ENCODE measurements around the gene GATAD2A. TPM values are rescaled to one million over a fixed set of nuclear protein-coding genes. Genes with fewer than 3 reads are reported as not detected.
A peak's percentile ranks its signal among the peaks of the same experiment; 100 is the strongest.

The GATAD2A gene
- polyA plus RNA-seq, 1 experiment: 24.2 TPM

DNA sequence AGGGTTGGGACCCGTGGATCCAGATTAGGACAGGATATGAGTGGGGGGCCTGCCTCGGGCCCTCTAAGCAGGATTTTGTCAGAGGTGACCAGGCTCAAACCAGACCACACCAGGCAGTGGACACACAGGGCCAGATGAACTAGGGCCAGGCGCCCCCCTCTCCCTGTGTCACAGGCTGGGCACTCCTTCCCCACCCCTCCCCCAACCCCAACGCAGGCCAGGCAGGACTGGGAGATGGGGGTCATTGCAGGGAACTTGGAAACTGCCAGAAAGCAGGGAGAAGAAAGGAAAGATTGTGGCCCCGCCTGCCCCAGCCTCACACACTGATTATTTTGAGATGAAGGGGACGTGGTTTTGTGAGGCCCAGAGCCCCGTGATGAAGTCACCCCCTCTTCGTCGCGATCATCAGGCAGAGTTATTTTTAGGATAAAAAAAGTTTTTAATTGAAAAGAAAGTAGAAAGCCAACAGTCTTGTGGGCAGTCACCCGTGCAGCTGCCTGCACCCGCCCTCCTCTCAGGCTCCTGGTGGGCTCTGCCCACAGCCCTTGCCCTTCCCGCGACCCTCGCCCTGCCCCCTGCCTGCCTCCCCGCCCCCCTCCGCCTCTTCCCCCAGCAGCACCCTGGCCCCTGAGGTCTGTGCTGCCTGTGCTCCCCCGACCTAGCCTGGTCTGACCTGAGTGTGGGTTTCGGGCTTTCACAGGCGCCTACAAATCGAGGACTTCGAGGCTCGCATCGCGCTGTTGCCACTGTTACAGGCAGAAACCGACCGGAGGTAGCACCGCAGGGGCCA is 121.3 kb downstream of the GATAD2A start:
- Histone ChIP-seq H3K4me3 (ENCODE audit: low read depth, low read length) (no peak overlapping the region), H3K36me3 (ENCODE audit: control insufficient read depth, insufficient read depth, low read length) (peaks cover 17% of the 10 kb centered on the region), H3K27me3 (ENCODE audit: control insufficient read depth, insufficient read depth, low read length) (no peaks in the 10 kb centered on the region)
- no peak for DNase-seq (ENCODE audit: low read depth)
- ChIA-PET POLR2A (no interaction called here), CTCF (interaction anchor here (1.1 to 7.4 kb wide), 2 partner anchors 26 to 118 kb away, joined by 3 to 103 read pairs; no protein-coding TSS in a partner anchor)
- TF ChIP-seq, protein P1, sequence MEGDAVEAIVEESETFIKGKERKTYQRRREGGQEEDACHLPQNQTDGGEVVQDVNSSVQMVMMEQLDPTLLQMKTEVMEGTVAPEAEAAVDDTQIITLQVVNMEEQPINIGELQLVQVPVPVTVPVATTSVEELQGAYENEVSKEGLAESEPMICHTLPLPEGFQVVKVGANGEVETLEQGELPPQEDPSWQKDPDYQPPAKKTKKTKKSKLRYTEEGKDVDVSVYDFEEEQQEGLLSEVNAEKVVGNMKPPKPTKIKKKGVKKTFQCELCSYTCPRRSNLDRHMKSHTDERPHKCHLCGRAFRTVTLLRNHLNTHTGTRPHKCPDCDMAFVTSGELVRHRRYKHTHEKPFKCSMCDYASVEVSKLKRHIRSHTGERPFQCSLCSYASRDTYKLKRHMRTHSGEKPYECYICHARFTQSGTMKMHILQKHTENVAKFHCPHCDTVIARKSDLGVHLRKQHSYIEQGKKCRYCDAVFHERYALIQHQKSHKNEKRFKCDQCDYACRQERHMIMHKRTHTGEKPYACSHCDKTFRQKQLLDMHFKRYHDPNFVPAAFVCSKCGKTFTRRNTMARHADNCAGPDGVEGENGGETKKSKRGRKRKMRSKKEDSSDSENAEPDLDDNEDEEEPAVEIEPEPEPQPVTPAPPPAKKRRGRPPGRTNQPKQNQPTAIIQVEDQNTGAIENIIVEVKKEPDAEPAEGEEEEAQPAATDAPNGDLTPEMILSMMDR (IDR thresholded peaks at IDR 0.05; ENCODE audit: insufficient read depth, low read depth, low read length): no peak

DNA sequence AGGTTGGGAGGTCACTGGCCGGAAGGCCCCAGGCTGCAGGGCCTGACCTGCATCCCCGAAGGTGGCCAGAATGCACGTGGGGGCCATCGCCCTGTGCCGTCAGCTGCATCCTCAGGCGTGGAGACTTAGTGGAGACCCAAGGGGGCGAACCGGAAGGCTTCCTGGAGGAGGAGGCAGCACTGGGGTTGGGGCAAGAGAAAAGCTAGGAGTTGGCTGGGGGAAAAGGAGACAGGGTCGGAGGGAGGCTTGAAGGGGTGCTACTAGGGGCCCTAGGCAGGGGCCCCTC is 121.8 kb downstream of the GATAD2A start:
- H3K36me3 ChIP-seq (ENCODE audit: control insufficient read depth, insufficient read depth, low read length): peaks cover 17% of the 10 kb centered on the region
- DNase-seq (ENCODE audit: low read depth): no peak
- H3K27me3 ChIP-seq (ENCODE audit: control insufficient read depth, insufficient read depth, low read length): no peaks in the 10 kb centered on the region
- ChIA-PET POLR2A (no interaction called here), CTCF (interaction anchor here (1.1 to 7.4 kb wide), 2 partner anchors 25 to 117 kb away, joined by 3 to 103 read pairs; no protein-coding TSS in a partner anchor)
- no peak overlapping the region for H3K4me3 ChIP-seq (ENCODE audit: low read depth, low read length)
- TF ChIP-seq, protein P1 (IDR thresholded peaks at IDR 0.05; ENCODE audit: insufficient read depth, low read depth, low read length): no peak

DNA sequence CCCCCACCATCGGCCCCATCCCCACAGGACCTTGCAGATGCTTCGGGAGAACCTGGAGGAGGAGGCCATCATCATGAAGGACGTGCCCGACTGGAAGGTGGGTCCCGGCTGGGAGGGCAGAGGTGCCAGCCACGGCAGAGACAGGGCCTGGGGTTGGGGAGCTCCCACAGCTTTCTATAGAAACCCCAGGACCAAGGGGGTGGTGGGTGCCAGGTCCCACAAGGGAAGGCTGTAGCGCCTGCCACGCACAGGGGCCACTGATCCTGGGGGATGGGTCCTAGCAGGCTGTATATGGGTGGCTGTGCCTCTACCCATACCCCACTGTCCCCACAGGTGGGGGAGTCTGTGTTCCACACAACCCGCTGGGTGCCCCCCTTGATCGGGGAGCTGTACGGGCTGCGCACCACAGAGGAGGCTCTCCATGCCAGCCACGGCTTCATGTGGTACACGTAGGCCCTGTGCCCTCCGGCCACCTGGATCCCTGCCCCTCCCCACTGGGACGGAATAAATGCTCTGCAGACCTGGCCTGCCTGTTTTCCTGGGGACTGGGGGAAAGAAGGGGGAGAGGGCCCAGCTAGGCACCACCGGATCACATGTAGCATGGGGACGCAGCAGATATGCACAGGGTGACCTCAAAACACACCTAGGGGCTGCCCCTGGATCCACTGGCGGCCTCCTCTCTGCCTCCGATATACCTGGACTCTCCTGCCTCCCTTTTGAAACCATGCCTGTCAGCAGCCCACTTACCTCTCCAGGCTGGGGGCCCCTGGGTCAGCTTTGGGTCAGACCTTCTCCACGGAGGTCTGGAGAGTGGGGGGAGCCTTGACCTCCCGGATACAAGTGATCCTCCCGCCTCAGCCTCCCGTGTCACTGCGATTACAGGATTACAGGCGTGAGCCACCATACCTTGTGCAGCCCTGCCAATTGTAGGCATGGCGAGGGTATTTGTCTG is 122.5 kb downstream of the GATAD2A start:
- Histone ChIP-seq H3K27me3 (ENCODE audit: control insufficient read depth, insufficient read depth, low read length) (no peaks in the 10 kb centered on the region), H3K4me3 (ENCODE audit: low read depth, low read length) (no peak overlapping the region), H3K36me3 (ENCODE audit: control insufficient read depth, insufficient read depth, low read length) (peaks cover 17% of the 10 kb centered on the region)
- CTCF ChIA-PET: interaction anchor here (1.1 to 7.4 kb wide), 3 partner anchors 25 to 117 kb away, joined by 3 to 103 read pairs (median 83); partner anchors contain the start of gene GMIP
- POLR2A ChIA-PET: no interaction called here
- DNase-seq (ENCODE audit: low read depth): no peak
- TF ChIP-seq, protein P1 (IDR thresholded peaks at IDR 0.05; ENCODE audit: insufficient read depth, low read depth, low read length): no peak

DNA sequence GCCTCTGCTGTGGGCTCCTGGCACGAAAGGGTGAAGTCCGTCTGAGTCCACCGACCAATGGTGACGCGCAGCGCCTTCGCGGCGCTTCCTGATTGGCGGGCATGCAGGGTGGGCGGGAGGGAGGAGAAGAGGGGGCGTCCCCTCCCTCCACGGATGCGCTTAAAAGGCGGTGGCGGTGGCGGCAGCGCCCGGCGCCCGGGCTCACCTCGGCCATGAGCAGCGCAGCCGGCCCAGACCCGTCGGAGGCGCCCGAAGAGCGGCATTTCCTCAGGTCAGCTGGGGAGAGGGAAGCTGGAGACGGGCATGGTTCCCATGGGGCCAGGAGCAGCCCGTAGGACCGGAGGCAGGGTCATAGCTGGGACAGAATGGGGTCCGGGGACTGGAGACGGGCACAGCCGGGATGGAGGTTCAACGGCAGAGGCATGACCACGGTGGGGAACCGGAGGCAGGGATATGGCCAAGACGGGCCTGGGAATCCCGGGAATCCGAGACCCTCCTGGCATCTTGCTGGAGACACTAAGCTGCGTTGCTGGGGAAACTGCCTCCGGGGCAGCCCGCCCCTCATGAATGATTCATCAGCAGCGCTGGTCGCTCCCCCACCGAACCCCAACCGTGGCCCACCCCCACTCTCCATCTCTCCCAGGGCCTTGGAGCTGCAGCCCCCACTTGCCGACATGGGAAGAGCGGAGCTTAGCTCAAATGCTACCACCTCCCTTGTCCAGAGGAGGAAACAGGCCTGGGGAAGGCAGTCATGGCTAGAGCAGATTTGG is 123.4 kb downstream of the GATAD2A start, which contains the start of gene YJEFN3:
Gene YJEFN3, plus strand, starts transcription at position 191 of the 770 bp plus-strand sequence. Its CDS starts 22 bp downstream, at position 213.
- no peaks in the 10 kb centered on the region for H3K27me3 ChIP-seq (ENCODE audit: control insufficient read depth, insufficient read depth, low read length)
- peaks cover 16% of the 10 kb centered on the region for H3K36me3 ChIP-seq (ENCODE audit: control insufficient read depth, insufficient read depth, low read length)
- no peak for DNase-seq (ENCODE audit: low read depth)
- CTCF ChIA-PET: interaction anchor here (0.5 to 7.4 kb wide), 4 partner anchors 24 to 426 kb away, joined by 3 to 103 read pairs (median 43); partner anchors contain the start of gene GMIP
- H3K4me3 ChIP-seq (ENCODE audit: low read depth, low read length): peak within 1 kb of the TSS; percentile 14; the same call in 1 of the 2 replicates
- POLR2A ChIA-PET: no interaction called here
- TF ChIP-seq, protein P1 (IDR thresholded peaks at IDR 0.05; ENCODE audit: insufficient read depth, low read depth, low read length): no peak
